ENCODE results near the gene GRK2.

Gene GRK2

DNA sequence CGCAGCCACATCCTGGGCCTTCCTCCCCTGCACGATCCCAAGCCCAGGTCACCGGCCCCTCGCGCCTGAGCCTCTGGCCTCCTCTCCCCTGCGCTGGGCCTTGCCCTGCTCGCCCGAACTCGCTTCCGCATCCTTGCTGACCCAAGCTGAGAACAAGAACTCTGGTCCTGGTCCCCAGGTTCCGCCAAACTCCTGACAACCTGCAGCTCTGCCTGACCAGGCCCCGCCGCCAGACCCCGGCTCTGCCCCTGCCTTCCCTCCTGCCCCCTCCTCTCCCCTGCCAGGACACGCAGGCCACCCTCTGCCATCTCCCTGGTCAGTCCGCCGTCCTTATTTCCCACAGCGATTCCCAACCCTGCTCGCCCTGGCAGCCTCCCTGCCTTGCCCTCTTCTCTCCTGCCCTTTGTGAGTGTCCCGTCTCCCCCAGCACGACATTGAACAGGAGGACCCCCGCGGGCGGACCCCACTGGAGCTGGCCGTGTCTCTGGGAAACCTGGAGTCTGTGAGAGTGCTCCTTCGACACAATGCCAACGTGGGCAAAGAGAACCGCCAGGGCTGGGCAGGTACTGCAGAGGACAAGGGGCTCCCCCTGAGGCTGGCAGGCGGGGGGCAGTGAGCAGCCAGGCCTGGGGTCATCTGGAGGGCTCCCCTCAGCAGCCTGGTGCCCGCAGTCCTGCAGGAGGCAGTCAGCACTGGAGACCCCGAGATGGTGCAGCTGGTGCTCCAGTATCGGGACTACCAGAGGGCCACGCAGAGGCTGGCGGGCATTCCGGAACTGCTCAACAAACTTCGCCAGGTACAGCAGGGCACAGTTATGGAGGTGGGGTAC is 23.6 kb downstream of the GRK2 start:
- peak overlapping the region; percentile 98 for H3K27ac ChIP-seq
- CTCF ChIA-PET, result interaction anchor here (1.7 to 2.7 kb wide), 2 partner anchors 13 to 28 kb away, joined by 8 to 13 read pairs; partner anchors contain the start of gene SSH3
- TF ChIP-seq, protein P1, sequence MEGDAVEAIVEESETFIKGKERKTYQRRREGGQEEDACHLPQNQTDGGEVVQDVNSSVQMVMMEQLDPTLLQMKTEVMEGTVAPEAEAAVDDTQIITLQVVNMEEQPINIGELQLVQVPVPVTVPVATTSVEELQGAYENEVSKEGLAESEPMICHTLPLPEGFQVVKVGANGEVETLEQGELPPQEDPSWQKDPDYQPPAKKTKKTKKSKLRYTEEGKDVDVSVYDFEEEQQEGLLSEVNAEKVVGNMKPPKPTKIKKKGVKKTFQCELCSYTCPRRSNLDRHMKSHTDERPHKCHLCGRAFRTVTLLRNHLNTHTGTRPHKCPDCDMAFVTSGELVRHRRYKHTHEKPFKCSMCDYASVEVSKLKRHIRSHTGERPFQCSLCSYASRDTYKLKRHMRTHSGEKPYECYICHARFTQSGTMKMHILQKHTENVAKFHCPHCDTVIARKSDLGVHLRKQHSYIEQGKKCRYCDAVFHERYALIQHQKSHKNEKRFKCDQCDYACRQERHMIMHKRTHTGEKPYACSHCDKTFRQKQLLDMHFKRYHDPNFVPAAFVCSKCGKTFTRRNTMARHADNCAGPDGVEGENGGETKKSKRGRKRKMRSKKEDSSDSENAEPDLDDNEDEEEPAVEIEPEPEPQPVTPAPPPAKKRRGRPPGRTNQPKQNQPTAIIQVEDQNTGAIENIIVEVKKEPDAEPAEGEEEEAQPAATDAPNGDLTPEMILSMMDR (conservative IDR thresholded peaks at IDR 0.05; ENCODE audit: low read depth), result no peak
- POLR2A ChIA-PET (ENCODE audit: low non-redundant PET), result interaction anchor here (1.4 kb wide), 1 partner anchor 13 kb away, joined by 5 read pairs; the partner anchor contains the start of gene SSH3
- no peak for DNase-seq (ENCODE audit: low spot score)

DNA sequence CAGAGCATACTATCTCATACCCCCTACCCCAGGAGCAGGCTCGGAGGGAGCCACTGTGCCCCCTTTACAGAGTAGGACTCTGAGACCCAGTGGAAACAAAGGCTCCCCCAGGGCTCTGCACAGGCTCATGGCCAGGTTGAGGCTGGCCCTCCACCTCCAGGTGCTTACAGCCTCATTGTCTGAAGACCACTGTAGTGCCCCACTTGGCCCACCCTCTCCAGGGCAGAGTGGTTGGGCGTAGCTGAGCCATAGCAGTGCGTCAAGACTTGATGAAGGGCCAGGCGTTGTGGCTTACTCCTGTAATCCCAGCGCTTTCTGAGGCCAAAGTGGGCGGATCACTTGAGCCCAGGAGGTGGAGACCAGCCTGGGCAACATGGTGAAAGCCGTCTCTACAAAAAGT is 24.5 kb downstream of the GRK2 start:
- ChIA-PET CTCF (no interaction called here), POLR2A (ENCODE audit: low non-redundant PET) (interaction anchor here (0.9 kb wide), 1 partner anchor 17 kb away, joined by 9 read pairs; no protein-coding TSS in a partner anchor)
- H3K27ac ChIP-seq, result peak overlapping the region; percentile 98
- DNase-seq (ENCODE audit: low spot score), result no peak
- TF ChIP-seq, protein P1 (conservative IDR thresholded peaks at IDR 0.05; ENCODE audit: low read depth), result no peak

DNA sequence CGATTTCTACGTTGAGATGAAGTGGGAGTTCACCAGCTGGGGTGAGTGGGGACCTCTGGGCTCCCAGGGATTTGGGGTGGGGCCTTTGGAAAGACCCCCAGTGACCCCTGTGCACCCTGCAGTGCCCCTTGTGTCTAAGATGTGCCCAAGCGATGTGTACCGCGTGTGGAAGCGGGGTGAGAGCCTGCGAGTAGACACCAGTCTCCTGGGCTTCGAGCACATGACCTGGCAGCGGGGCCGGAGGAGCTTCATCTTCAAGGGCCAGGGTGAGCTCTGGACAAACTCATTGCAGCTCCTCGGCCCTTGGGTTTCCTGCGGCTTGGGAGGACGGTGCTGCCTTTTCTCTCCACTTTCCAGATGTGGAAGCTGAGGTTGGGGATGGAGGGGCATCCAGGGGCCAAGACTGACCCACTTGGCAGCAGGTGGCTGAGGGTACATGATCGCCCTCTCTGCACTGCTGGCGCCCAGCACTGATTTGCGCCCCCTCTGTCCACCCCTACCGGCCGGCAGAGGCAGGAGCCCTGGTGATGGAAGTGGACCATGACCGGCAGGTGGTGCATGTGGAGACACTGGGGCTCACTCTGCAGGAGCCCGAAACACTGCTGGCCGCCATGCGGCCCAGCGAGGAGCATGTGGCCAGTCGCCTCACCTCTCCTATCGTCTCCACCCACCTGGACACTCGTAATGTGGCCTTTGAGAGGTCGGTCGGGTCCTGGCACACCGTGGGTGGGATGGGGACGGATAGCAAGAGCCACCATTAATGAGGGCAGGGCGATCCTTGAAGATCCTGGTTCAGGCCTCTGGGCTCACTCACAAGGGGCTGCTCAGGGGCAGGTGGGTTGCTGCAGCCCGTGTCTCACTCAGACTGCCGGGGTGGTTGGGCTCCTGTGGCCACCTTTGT is 25.5 kb downstream of the GRK2 start:
- ChIA-PET POLR2A (ENCODE audit: low non-redundant PET) (interaction anchor here (0.9 to 1.1 kb wide), 2 partner anchors 11 to 17 kb away, joined by 4 to 9 read pairs; partner anchors contain the start of gene SSH3), CTCF (interaction anchor here (0.5 to 0.6 kb wide), 2 partner anchors 26 to 1010 kb away, joined by 3 to 6 read pairs; no protein-coding TSS in a partner anchor)
- H3K27ac ChIP-seq, result peak overlapping the region; percentile 98
- TF ChIP-seq, protein P1 (conservative IDR thresholded peaks at IDR 0.05; ENCODE audit: low read depth), result no peak
- no peak for DNase-seq (ENCODE audit: low spot score)

DNA sequence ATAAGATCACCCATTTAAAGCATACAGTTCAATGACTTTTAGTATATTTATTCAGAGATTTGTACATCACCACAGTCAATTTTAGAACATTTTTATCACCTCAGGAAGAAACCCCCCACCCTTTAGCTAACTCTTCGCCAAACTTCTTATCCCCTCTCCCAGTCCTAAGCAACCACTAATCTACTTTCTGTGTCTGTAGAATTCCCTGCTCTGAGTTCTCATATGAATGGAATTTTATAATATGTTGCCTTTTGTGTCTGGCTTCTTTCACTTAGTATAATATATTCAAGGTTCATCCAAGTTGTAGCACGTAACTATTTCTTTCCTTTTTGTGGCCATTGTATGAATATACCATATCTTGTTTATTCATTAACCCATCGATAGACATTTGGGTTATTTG is 26.4 kb downstream of the GRK2 start:
- TF ChIP-seq, protein P1 (conservative IDR thresholded peaks at IDR 0.05; ENCODE audit: low read depth), result no peak
- no peak overlapping the region for H3K27ac ChIP-seq
- DNase-seq (ENCODE audit: low spot score), result no peak
- ChIA-PET POLR2A (ENCODE audit: low non-redundant PET) (no interaction called here), CTCF (interaction anchor here (1.1 kb wide), 1 partner anchor 10 kb away, joined by 3 read pairs; no protein-coding TSS in a partner anchor)

DNA sequence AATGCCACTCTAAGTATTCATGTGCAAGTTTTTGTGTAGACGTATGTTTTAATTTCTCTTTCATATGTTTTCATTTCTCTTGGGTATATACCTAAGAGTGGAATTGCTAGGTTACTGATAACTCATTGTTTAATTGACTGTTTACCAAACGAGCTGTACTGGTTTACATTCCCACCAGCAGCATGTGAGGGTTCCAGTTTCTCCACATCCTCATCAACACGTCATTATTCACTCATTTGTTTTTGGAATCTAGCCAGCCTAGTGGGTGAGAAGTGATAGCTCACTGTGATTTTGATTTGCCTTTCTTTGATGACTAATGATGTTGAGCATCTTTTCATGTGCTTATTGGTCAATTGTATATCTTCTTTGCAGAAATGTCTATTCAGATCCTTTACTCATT is 26.8 kb downstream of the GRK2 start:
- CTCF ChIA-PET, result interaction anchor here (1.1 kb wide), 1 partner anchor 9 kb away, joined by 3 read pairs; no protein-coding TSS in a partner anchor
- H3K27ac ChIP-seq, result no peak overlapping the region
- POLR2A ChIA-PET (ENCODE audit: low non-redundant PET), result no interaction called here
- TF ChIP-seq, protein P1 (conservative IDR thresholded peaks at IDR 0.05; ENCODE audit: low read depth), result no peak
- DNase-seq (ENCODE audit: low spot score), result no peak

DNA sequence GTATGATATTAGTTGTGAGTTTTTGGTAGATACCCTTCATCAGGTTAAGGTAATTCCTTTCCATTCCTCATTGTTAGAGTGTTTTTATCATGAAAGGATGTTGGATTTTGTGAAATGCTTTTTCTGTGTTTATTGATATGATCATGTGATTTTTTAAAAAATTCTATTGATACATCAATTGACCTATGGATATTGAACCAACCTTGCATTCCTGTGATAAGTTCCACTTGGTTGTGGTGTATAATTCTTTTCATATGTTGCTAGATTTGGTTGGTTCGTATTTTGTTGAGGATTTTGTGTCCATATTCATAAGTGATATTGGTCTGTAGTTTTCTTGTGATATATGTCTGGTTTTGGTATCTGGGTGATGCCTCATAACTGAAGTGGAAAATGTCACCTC is 29.6 kb downstream of the GRK2 start:
- POLR2A ChIA-PET (ENCODE audit: low non-redundant PET), result no interaction called here
- no peak overlapping the region for H3K27ac ChIP-seq
- TF ChIP-seq, protein P1 (conservative IDR thresholded peaks at IDR 0.05; ENCODE audit: low read depth), result no peak
- CTCF ChIA-PET, result no interaction called here
- DNase-seq (ENCODE audit: low spot score), result no peak

Measured in RWPE1 (cell line).